ENCODE data around the gene LNX2.

- no peak for TF ChIP-seq CTCF (IDR thresholded peaks at IDR 0.05; ENCODE audit: insufficient read depth, low read length, poor library complexity, severe bottlenecking)
- TF ChIP-seq EZH2phosphoT487 (conservative IDR thresholded peaks at IDR 0.05; ENCODE audit: low read length), result no peak
These were observed 34.5 kb upstream of the LNX2 start for GRCh38 chr13:27654816-27655215.
